PC-3 (cell line): ENCODE data around the gene TRIP12. TPM values are rescaled to one million over a fixed set of nuclear protein-coding genes. Genes with fewer than 3 reads are reported as not detected.

ENCODE experiments used
- ATAC-seq: fragments of 200-7000 bp; cut with Tn5 transposase; 2 replicates; pipeline ENCODE4 v1.9.1; 2020; ENCODE audit warnings: mild to moderate bottlenecking, moderate library complexity
- BruUV-seq: library from RNA; stranded (reverse); fragments of 400-500 nt; replicated peaks from 2 replicates; lab custom pipeline; 2021; lab: Mats Ljungman, UMichigan
- CTCF ChIA-PET: fragments of 300-600 bp; sonication (Branson Sonifier 250); formaldehyde crosslinking; loops from one replicate; lab custom pipeline; 2022; ENCODE audit warnings: antibody characterized with exemption; lab: Charles Lee
- POLR2A ChIA-PET: fragments of 300-600 bp; sonication (Branson Sonifier 250); formaldehyde crosslinking; loops from one replicate; lab custom pipeline; 2022; ENCODE audit warnings: antibody characterized with exemption; ENCODE audit not compliant: unreplicated experiment; lab: Charles Lee
- DNase-seq: peaks from one replicate; pipeline ENCODE4 v3.0.0-alpha.2; 2015
- H2AFZ ChIP-seq: fragments of 300-600 bp; sonication (generic); 2 replicates; pipeline ENCODE4 v1.6.0; 2016; ENCODE audit warnings: antibody characterized with exemption, low read length
- H3F3A ChIP-seq: fragments of 300-600 bp; sonication (generic); one replicate; pipeline ENCODE4 v1.6.0; 2017; ENCODE audit warnings: antibody characterized with exemption, low read length, control low read depth, mild to moderate bottlenecking; ENCODE audit not compliant: unreplicated experiment
- H3K27ac ChIP-seq: fragments of 300-600 bp; sonication (generic); 2 replicates; pipeline ENCODE4 v1.5.1; 2016; ENCODE audit warnings: mild to moderate bottlenecking, low read length
- H3K27me3 ChIP-seq: fragments of 300-600 bp; sonication (generic); 2 replicates; pipeline ENCODE4 v1.6.1; 2016; ENCODE audit warnings: low read length, mixed read lengths
- H3K36me3 ChIP-seq: fragments of 300-600 bp; sonication (generic); 2 replicates; pipeline ENCODE4 v1.6.1; 2016; ENCODE audit warnings: low read depth, mixed run types, low read length, mixed read lengths
- H3K4me1 ChIP-seq: fragments of 300-600 bp; sonication (generic); 2 replicates; pipeline ENCODE4 v1.5.1; 2016; ENCODE audit warnings: low read length; ENCODE audit not compliant: insufficient read depth
- H3K4me2 ChIP-seq: fragments of 300-600 bp; sonication (generic); 2 replicates; pipeline ENCODE4 v1.6.0; 2016; ENCODE audit warnings: low read length
- H3K4me3 ChIP-seq: fragments of 300-600 bp; sonication (generic); 2 replicates; pipeline ENCODE4 v1.5.1; 2016; ENCODE audit warnings: mild to moderate bottlenecking, low read length, mixed read lengths
- H3K79me2 ChIP-seq: fragments of 300-600 bp; sonication (generic); 2 replicates; pipeline ENCODE4 v1.6.1; 2017; ENCODE audit warnings: low read length, mixed read lengths
- H3K9ac ChIP-seq: fragments of 300-600 bp; sonication (generic); 2 replicates; pipeline ENCODE4 v1.6.0; 2016; ENCODE audit warnings: mild to moderate bottlenecking, low read length
- H3K9me2 ChIP-seq: fragments of 300-600 bp; sonication (generic); replicated peaks from 2 replicates; pipeline ENCODE4 v1.6.1; 2016; ENCODE audit warnings: mixed run types, low read length, mixed read lengths
- H3K9me3 ChIP-seq: fragments of 300-600 bp; sonication (generic); 2 replicates; pipeline ENCODE4 v1.6.1; 2016; ENCODE audit warnings: low read length, mixed read lengths
- H4K20me1 ChIP-seq: fragments of 300-600 bp; sonication (generic); 2 replicates; pipeline ENCODE4 v1.6.1; 2016; ENCODE audit warnings: low read length, mixed read lengths
- EZH2 ChIP-seq: fragments of 300-600 bp; sonication (generic); IDR thresholded peaks from one replicate; pipeline ENCODE4 v1.6.1; 2017; ENCODE audit warnings: antibody characterized with exemption, mild to moderate bottlenecking, low read length; ENCODE audit not compliant: unreplicated experiment
- EZH2phosphoT487 ChIP-seq: fragments of 300-600 bp; sonication (generic); IDR thresholded peaks from 2 replicates; pipeline ENCODE4 v1.6.1; 2018; ENCODE audit warnings: mild to moderate bottlenecking, antibody characterized with exemption, low read length, borderline replicate concordance
- intact Hi-C: fragments of 100-400 bp; cut with micrococcal nuclease; formaldehyde crosslinking; loops from 2 replicates; pipeline ENCODE4 v1.9.0; 2023
- total RNA-seq: library from RNA; depleted of rRNA; stranded (reverse); fragments of >200 nt; gene quantifications from 2 replicates; pipeline ENCODE4 v1.2.3, GENCODE V29; 2014; rRNA removed
- TF ChIP-seq, protein P1 (sequence below): fragments of 300-600 bp; sonication (generic); conservative IDR thresholded peaks from 2 replicates; pipeline ENCODE4 v1.5.1; 2017; ENCODE audit warnings: antibody characterized with exemption, low read depth, mild to moderate bottlenecking, low read length

Gene TRIP12
- total RNA-seq, 1 experiment from 2014 or later = 113 TPM

DNA sequence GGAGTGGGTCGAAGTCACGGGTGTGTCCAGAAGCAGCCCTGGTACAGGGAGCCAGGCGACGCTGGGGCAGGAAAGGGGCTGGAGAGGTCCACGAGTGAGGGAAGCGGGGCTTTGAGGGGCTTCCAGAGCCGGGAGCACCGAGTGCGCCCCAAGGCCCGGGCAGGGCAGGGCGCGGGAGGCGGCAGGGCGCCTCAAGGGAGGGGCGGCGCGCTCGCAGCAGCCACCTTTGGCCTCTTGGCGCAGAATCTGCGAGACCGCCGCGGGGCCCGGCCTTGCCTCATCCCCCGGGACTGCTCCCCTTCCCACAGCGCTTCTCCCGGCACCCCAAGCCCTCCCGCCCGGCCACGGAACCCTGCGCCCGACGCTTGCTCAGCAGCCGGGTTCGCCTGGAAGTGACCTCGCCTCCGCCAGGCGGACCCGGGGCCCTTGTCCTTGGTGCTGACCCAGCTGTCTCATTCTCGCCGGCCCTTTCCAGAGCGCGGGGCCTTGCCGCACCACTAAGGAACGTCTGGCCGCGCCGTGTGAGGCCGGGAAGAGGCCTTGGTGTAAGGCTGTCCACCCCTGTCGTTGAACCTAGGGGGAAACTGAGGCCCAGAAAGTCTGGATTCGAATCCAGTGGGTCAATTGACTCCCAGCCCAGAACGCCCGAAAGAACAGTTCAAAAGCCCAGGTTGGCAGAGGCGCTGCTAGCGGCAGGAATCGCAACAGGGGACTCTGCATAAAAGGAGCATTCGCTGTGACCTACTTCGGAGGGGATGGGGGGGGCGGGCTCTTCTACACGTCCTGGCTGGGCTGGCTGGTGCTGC lies 206.9 kb downstream of the TRIP12 start:
- H2AFZ ChIP-seq = peak overlapping the region; percentile 55
- H3K9ac ChIP-seq = no peak overlapping the region
- no peaks in the 10 kb centered on the region for H4K20me1 ChIP-seq
- intact Hi-C loops = loop anchor here (5.0 to 10.0 kb wide), 3 partner anchors 73 to 1820 kb away; no protein-coding TSS in a partner anchor
- TF ChIP-seq, protein P1, sequence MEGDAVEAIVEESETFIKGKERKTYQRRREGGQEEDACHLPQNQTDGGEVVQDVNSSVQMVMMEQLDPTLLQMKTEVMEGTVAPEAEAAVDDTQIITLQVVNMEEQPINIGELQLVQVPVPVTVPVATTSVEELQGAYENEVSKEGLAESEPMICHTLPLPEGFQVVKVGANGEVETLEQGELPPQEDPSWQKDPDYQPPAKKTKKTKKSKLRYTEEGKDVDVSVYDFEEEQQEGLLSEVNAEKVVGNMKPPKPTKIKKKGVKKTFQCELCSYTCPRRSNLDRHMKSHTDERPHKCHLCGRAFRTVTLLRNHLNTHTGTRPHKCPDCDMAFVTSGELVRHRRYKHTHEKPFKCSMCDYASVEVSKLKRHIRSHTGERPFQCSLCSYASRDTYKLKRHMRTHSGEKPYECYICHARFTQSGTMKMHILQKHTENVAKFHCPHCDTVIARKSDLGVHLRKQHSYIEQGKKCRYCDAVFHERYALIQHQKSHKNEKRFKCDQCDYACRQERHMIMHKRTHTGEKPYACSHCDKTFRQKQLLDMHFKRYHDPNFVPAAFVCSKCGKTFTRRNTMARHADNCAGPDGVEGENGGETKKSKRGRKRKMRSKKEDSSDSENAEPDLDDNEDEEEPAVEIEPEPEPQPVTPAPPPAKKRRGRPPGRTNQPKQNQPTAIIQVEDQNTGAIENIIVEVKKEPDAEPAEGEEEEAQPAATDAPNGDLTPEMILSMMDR = no peak
- no peak for TF ChIP-seq EZH2phosphoT487
- no peak for TF ChIP-seq EZH2
- H3K27me3 ChIP-seq = peaks cover 36% of the 10 kb centered on the region
- H3K79me2 ChIP-seq = no peaks in the 10 kb centered on the region
- ChIA-PET CTCF (no interaction called here), POLR2A (no interaction called here)
- DNase-seq (peak; percentile 55), ATAC-seq (peak; percentile 78)
- H3F3A ChIP-seq = no peaks in the 10 kb centered on the region
- no peaks in the 10 kb centered on the region for H3K36me3 ChIP-seq
- H3K9me3 ChIP-seq = no peaks in the 10 kb centered on the region
- H3K4me2 ChIP-seq = peak overlapping the region; percentile 89
- peak overlapping the region; percentile 66 for H3K4me3 ChIP-seq
- no TSS peak for BruUV-seq
- no peaks in the 10 kb centered on the region for H3K9me2 ChIP-seq
- peaks cover 6% of the 10 kb centered on the region; the same call in 1 of the 2 replicates for H3K4me1 ChIP-seq
- H3K27ac ChIP-seq = no peak overlapping the region

DNA sequence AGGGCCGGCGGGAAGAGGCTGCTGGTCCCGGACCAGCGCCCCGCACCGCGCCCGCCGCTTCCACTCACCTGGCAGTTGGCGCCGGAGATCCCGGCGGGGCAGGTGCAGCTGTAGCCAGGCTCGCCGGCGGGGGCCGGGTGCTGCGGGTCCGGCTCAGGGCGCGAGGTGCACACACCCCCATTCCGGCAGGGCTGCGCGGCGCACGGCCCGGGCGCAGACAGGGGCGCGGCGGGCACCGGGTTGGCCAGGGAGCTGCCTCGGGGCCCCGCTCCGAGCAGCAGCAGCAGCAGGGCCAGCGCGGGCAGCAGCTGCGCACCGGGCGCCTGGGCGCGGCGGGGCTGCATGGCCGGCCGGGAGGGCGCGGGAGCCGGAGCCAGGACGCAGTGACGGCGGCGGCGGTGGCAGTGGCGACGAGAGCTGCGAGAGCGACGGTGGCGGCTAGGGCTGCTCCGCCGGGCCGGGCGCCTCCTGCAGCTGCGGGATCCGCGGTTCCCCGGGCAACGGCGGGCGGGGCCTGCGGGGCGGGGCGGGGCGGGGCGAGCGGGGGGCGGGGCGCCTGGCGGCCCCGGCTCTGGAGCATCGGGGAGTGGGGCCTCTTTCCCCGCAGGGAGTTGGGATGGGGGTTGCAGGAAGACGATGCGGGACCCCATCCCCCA lies 207.6 kb downstream of the TRIP12 start, which contains the start of gene DNER:
Gene DNER, minus strand, starts transcription at position 476 of the 656 bp plus-strand sequence. Its CDS starts 132 bp downstream, at position 344.
- TF ChIP-seq, protein P1 = no peak
- TF ChIP-seq EZH2phosphoT487 (no peak), EZH2 (no peak)
- Histone ChIP-seq H3K79me2 (no peaks in the 10 kb centered on the region), H3K9ac (no peak within 1 kb of the TSS), H4K20me1 (no peaks in the 10 kb centered on the region), H3K27me3 (peaks cover 43% of the 10 kb centered on the region), H3K4me2 (peak within 1 kb of the TSS; percentile 89), H3F3A (no peaks in the 10 kb centered on the region), H3K27ac (no peak within 1 kb of the TSS), H3K9me3 (no peaks in the 10 kb centered on the region), H2AFZ (peak within 1 kb of the TSS; percentile 55), H3K4me1 (peaks cover 6% of the 10 kb centered on the region; the same call in 1 of the 2 replicates), H3K9me2 (no peaks in the 10 kb centered on the region), H3K4me3 (peak within 1 kb of the TSS; percentile 66), H3K36me3 (no peaks in the 10 kb centered on the region)
- CTCF ChIA-PET = no interaction called here
- DNase-seq (peak; percentile 24), ATAC-seq (peak; percentile 67)
- intact Hi-C loops = loop anchor here (10.0 kb wide), 2 partner anchors 369 to 1819 kb away; no protein-coding TSS in a partner anchor
- BruUV-seq = no TSS peak
- POLR2A ChIA-PET = no interaction called here

Other genes with a start within 250 kb of the TRIP12 start
- gene DNER, start 207.5 kb downstream of the TRIP12 start, total RNA-seq = 1.1 and 4.0 TPM in 2 replicates
- gene FBXO36, start 494 bp upstream of the TRIP12 start, total RNA-seq = 3.6 and 4.3 TPM in 2 replicates
- gene SLC16A14, start 146.9 kb upstream of the TRIP12 start, total RNA-seq = 12.4 and 14.4 TPM in 2 replicates